K562 (cell line): ENCODE results near the gene LOXL3. TPM values are rescaled to one million over a fixed set of nuclear protein-coding genes. Genes with fewer than 3 reads are reported as not detected.

Experiments
- CBFA2T3 ChIP-seq: fragments of 450-650 bp; IDR thresholded peaks from 2 replicates; pipeline ENCODE4 v1.6.1; 2017
- CREB3 ChIP-seq: fragments of 450-650 bp; conservative IDR thresholded peaks from 2 replicates; pipeline ENCODE4 v1.6.1; 2016; ENCODE audit warnings: missing genetic modification characterization, low read depth, mild to moderate bottlenecking, missing compliant biosample characterization, moderate library complexity
- DACH1 ChIP-seq: fragments of 450-650 bp; IDR thresholded peaks from 2 replicates; pipeline ENCODE4 v1.6.1; 2018; ENCODE audit not compliant: partially characterized antibody
- E2F4 ChIP-seq: sonication (generic); formaldehyde crosslinking; IDR thresholded peaks from 2 replicates; pipeline ENCODE4 v1.8.0; 2022; ENCODE audit warnings: mild to moderate bottlenecking, low read depth, missing genetic modification reagents
- FUS ChIP-seq: fragments of 200-400 bp; formaldehyde crosslinking; optimal IDR thresholded peaks from 2 replicates; pipeline ENCODE3; 2017; ENCODE audit warnings: low read depth, low read length
- GABPA ChIP-seq: fragments of 200-800 bp; sonication (Bioruptor generic); conservative IDR thresholded peaks from 2 replicates; pipeline ENCODE4 v1.6.1; 2016; ENCODE audit warnings: low read depth, missing genetic modification characterization, missing compliant biosample characterization
- GTF2E2 ChIP-seq: fragments of 200-800 bp; sonication (Bioruptor generic); IDR thresholded peaks from 2 replicates; pipeline ENCODE4 v1.6.1; 2016; ENCODE audit warnings: missing genetic modification characterization, missing compliant biosample characterization
- HDAC1 ChIP-seq, 2 experiments: fragments of 450-650 bp; IDR thresholded peaks; 2 replicates each; pipeline ENCODE4 v1.6.1; 2016 to 2017; ENCODE audit warnings: inconsistent platforms in 1 of 2, mild to moderate bottlenecking in 1 of 2, moderate library complexity in 1 of 2
- ILK ChIP-seq: fragments of 450-650 bp; IDR thresholded peaks from 2 replicates; pipeline ENCODE4 v1.6.1; 2016; ENCODE audit warnings: missing genetic modification characterization, low read depth, mild to moderate bottlenecking, missing compliant biosample characterization, moderate library complexity, borderline replicate concordance
- KDM5B ChIP-seq: fragments of 200-600 bp; sonication (generic); IDR thresholded peaks from 2 replicates; pipeline ENCODE4 v1.6.1; 2012; ENCODE audit warnings: low read depth, mild to moderate bottlenecking, moderate library complexity, low read length, control low read depth, inconsistent platforms; ENCODE audit not compliant: insufficient replicate concordance
- PHF8 ChIP-seq: fragments of 200-600 bp; sonication (generic); IDR thresholded peaks from 2 replicates; pipeline ENCODE4 v1.6.1; 2012; ENCODE audit warnings: mixed run types, mild to moderate bottlenecking, inconsistent platforms, low read length, moderate library complexity, borderline replicate concordance
- POLR2H ChIP-seq: IDR thresholded peaks from 2 replicates; pipeline ENCODE4 v1.6.1; 2016; ENCODE audit warnings: missing genetic modification characterization, low read depth, mild to moderate bottlenecking, control low read depth, missing compliant biosample characterization, moderate library complexity
- PREB ChIP-seq: sonication (generic); formaldehyde crosslinking; IDR thresholded peaks from 2 replicates; pipeline ENCODE4 v1.8.1; 2023; ENCODE audit warnings: mild to moderate bottlenecking, missing genetic modification reagents
- RFX7 ChIP-seq: fragments of 250-450 bp; sonication (Bioruptor Pico); IDR thresholded peaks from 2 replicates; pipeline ENCODE4 v1.5.1; 2021; ENCODE audit warnings: mild to moderate bottlenecking
- RNF2 ChIP-seq: sonication (generic); IDR thresholded peaks from 2 replicates; pipeline ENCODE4 v1.6.1; 2016
- SAFB ChIP-seq: fragments of 200-400 bp; formaldehyde crosslinking; IDR thresholded peaks from 2 replicates; pipeline ENCODE4 v1.6.1; 2017; ENCODE audit warnings: low read depth, low read length, borderline replicate concordance
- TAL1 ChIP-seq: fragments of 450-650 bp; IDR thresholded peaks from 2 replicates; pipeline ENCODE4 v1.6.1; 2016; ENCODE audit warnings: mild to moderate bottlenecking
- TBL1XR1 ChIP-seq, 2 experiments: IDR thresholded peaks; 2 replicates each; pipeline ENCODE4 v1.6.1; 2012; ENCODE audit warnings: improper control_type of control experiment in 2 of 2, low read length in 2 of 2, mild to moderate bottlenecking in 1 of 2
- TEAD2 ChIP-seq: fragments of 450-650 bp; IDR thresholded peaks from 2 replicates; pipeline ENCODE4 v1.6.1; 2016; ENCODE audit warnings: missing genetic modification characterization, control low read depth, missing compliant biosample characterization
- TSC22D4 ChIP-seq: fragments of 450-650 bp; IDR thresholded peaks from 2 replicates; pipeline ENCODE4 v1.6.1; 2016; ENCODE audit warnings: missing genetic modification characterization, missing biosample characterization, control low read depth
- ZBTB2 ChIP-seq: fragments of 450-650 bp; IDR thresholded peaks from 2 replicates; pipeline ENCODE4 v1.6.1; 2016; ENCODE audit warnings: antibody characterized with exemption
- ZKSCAN1 ChIP-seq: fragments of 150-350 bp; IDR thresholded peaks from 2 replicates; pipeline ENCODE4 v1.6.1; 2016; ENCODE audit warnings: low read depth, low read length
- ZNF12 ChIP-seq: sonication (generic); formaldehyde crosslinking; IDR thresholded peaks from 2 replicates; pipeline ENCODE4 v1.4.0; 2020; ENCODE audit warnings: mild to moderate bottlenecking, missing genetic modification reagents
- polyA plus RNA-seq, 8 experiments: library from polyadenylated mRNA; depleted of rRNA in 4 of 8; stranded (reverse) in 5 of 8; unstranded in 3 of 8; fragments of >200 nt; fragmentation: Nextera tagmentation in 2 of 8; fragmentation: Illumina TruSeq in 1 of 8; extraction: Ambion mirVana in 2 of 8; extraction: Trizol in 1 of 8; gene quantifications; 2 replicates each; pipeline versions ENCODE4 v1.2.1 to v1.2.3, GENCODE V29; 2011 to 2014; ENCODE audit warnings: inconsistent platforms in 1 of 8, missing spikeins in 1 of 8
- total RNA-seq, 7 experiments: library from RNA; depleted of rRNA in 6 of 7; stranded (reverse); fragments of >200 nt in 6 of 7; fragmentation: Illumina TruSeq in 2 of 7; extraction: Trizol in 2 of 7; gene quantifications; 2 replicates each; pipeline versions ENCODE4 v1.2.1 to v1.2.3, GENCODE V29; 2011 to 2021; ENCODE audit warnings: low replicate concordance in 1 of 7

LOXL3 gene
- total and polyA plus RNA-seq, 9 of the 15 experiments (the other 6 are each of a cell fraction or from before 2014, with no cell fraction given), result 0.22 to 0.99 (median 0.31) TPM

GRCh38 chr2:74530239-74531187 is 23.2 kb downstream of the LOXL3 start (continued):
- TF ChIP-seq CBFA2T3 (peak; percentile 93), POLR2H (tag) (no peak; the same call in 1 of the 2 replicates), HDAC1 (IDR thresholded peaks at IDR 0.05) (peak in 1 of 2 experiments; percentile 79; a peak in 2 of 4 replicates), ZBTB2 (0 out of 2 replicates have a peak, but pooled peaks have one; percentile 29), ZKSCAN1 (peak; percentile 71; the same call in 1 of the 2 replicates), DACH1 (peak; percentile 66), RNF2 (peak; percentile 85; the same call in 1 of the 2 replicates), GABPA (no peak), PHF8 (peak; percentile 49; the same call in 1 of the 2 replicates), KDM5B (peak; percentile 46), CREB3 (tag) (no peak), TEAD2 (tag) (no peak), TBL1XR1 (IDR thresholded peaks at IDR 0.05; ENCODE audit: low read length in 2 of 2) (peak in 1 of 2 experiments; percentile 22; a peak in 2 of 4 replicates), GTF2E2 (tag) (peak; percentile 46; the same call in 1 of the 2 replicates), ILK (tag) (no peak), TSC22D4 (tag) (no peak), SAFB (peak; percentile 55; the same call in 1 of the 2 replicates), FUS (no peak), TAL1 (peak; percentile 84), ZNF12 (CRISPR knock-in tag) (no peak), PREB (CRISPR knock-in tag) (0 out of 2 replicates have a peak, but pooled peaks have one; percentile 69), RFX7 (CRISPR knock-in tag) (no peak), E2F4 (CRISPR knock-in tag) (peak; percentile 65; the same call in 1 of the 2 replicates)
